ENCODE results near the gene PDE12. TPM values are rescaled to one million over a fixed set of nuclear protein-coding genes. Genes with fewer than 3 reads are reported as not detected.

Gene PDE12
- total RNA-seq, 1 donor from 2014 or later, result 16.2 TPM

- Histone ChIP-seq H3K4me3 (ENCODE audit: insufficient read depth, low read depth, low read length) (peak within 1 kb of the TSS; percentile 61), H3K36me3 (ENCODE audit: insufficient read depth, low read length) (no peaks in the 10 kb centered on the region), H3K4me2 (ENCODE audit: low read length) (peak within 1 kb of the TSS; percentile 93), H3K4me1 (ENCODE audit: insufficient read depth, low read length) (peaks cover 5% of the 10 kb centered on the region), H3K27ac (ENCODE audit: low read depth, low read length) (no peak within 1 kb of the TSS), H3K9ac (ENCODE audit: low read length) (peak within 1 kb of the TSS; percentile 56), H3K79me2 (ENCODE audit: insufficient read depth, low read length) (no peaks in the 10 kb centered on the region), H2AFZ (ENCODE audit: low read depth, low read length) (peak within 1 kb of the TSS; percentile 86), H3K9me3 (ENCODE audit: insufficient read depth, low read depth, low read length) (no peaks in the 10 kb centered on the region), H4K20me1 (ENCODE audit: insufficient read depth, low read length) (no peaks in the 10 kb centered on the region), H3K27me3 (ENCODE audit: insufficient read depth, low read length) (no peaks in the 10 kb centered on the region)
- DNase-seq (ENCODE audit: low read depth), result peak; percentile 47
- Mint-ChIP-seq H3K4me1 (ENCODE audit: low read depth, unreplicated experiment) (no peaks in the 10 kb centered on the region), H3K27ac (ENCODE audit: unreplicated experiment) (peak within 1 kb of the TSS; percentile 62), H3K27me3 (ENCODE audit: low read depth, unreplicated experiment) (no peaks in the 10 kb centered on the region), H3K36me3 (ENCODE audit: low read depth, unreplicated experiment) (no peaks in the 10 kb centered on the region), H3K4me3 (ENCODE audit: unreplicated experiment) (peak within 1 kb of the TSS; percentile 74), H3K9me3 (ENCODE audit: unreplicated experiment) (no peaks in the 10 kb centered on the region)
- TF ChIP-seq EZH2 (IDR thresholded peaks at IDR 0.05; ENCODE audit: insufficient read depth, low read length) (no peak), CTCF (IDR thresholded peaks at IDR 0.05; ENCODE audit: insufficient read depth, low read depth, low read length) (no peak)
- FAIRE-seq, result no peak
These were observed 11.6 kb upstream of the PDE12 start, which contains the start of gene DNAH12 for GRCh38 chr3:57544181-57545125. DNAH12 (minus strand) TSS chr3:57544344; CDS start chr3:57542870, 1,474 bp downstream.

GRCh38 chr3:57545636-57546268 lies 10.3 kb upstream of the PDE12 start:
- Histone ChIP-seq H3K79me2 (ENCODE audit: insufficient read depth, low read length) (no peaks in the 10 kb centered on the region), H3K9me3 (ENCODE audit: insufficient read depth, low read depth, low read length) (no peaks in the 10 kb centered on the region), H3K27ac (ENCODE audit: low read depth, low read length) (no peak overlapping the region), H3K9ac (ENCODE audit: low read length) (no peak overlapping the region), H4K20me1 (ENCODE audit: insufficient read depth, low read length) (no peaks in the 10 kb centered on the region), H3K27me3 (ENCODE audit: insufficient read depth, low read length) (no peaks in the 10 kb centered on the region), H3K4me3 (ENCODE audit: insufficient read depth, low read depth, low read length) (no peak overlapping the region), H2AFZ (ENCODE audit: low read depth, low read length) (no peak overlapping the region), H3K4me2 (ENCODE audit: low read length) (no peak overlapping the region), H3K36me3 (ENCODE audit: insufficient read depth, low read length) (no peaks in the 10 kb centered on the region), H3K4me1 (ENCODE audit: insufficient read depth, low read length) (peaks cover 5% of the 10 kb centered on the region)
- H3K27me3 Mint-ChIP-seq (ENCODE audit: low read depth, unreplicated experiment), result no peaks in the 10 kb centered on the region
- H3K4me3 Mint-ChIP-seq (ENCODE audit: unreplicated experiment), result peak overlapping the region; percentile 40
- no peak overlapping the region for H3K27ac Mint-ChIP-seq (ENCODE audit: unreplicated experiment)
- peak; percentile 38 for DNase-seq (ENCODE audit: low read depth)
- H3K9me3 Mint-ChIP-seq (ENCODE audit: unreplicated experiment), result no peaks in the 10 kb centered on the region
- TF ChIP-seq EZH2 (IDR thresholded peaks at IDR 0.05; ENCODE audit: insufficient read depth, low read length) (no peak), CTCF (IDR thresholded peaks at IDR 0.05; ENCODE audit: insufficient read depth, low read depth, low read length) (no peak)
- FAIRE-seq, result no peak
- no peaks in the 10 kb centered on the region for H3K4me1 Mint-ChIP-seq (ENCODE audit: low read depth, unreplicated experiment)
- no peaks in the 10 kb centered on the region for H3K36me3 Mint-ChIP-seq (ENCODE audit: low read depth, unreplicated experiment)

Data from astrocyte (in vitro differentiated cells and primary cell).